NCI-H748 (cell line): Measurements from ENCODE around the gene C4orf17.
"Not testable (repeated sequence)": the region's sequence is repeated elsewhere in the genome, so short reads cannot be mapped to it uniquely, and the experiment has no call there.

Experiments used
- DNase-seq: peaks from one replicate; lab custom pipeline; 2025; ENCODE audit not compliant: unreplicated experiment; lab: John Stamatoyannopoulos, UW

C4orf17 gene

DNA sequence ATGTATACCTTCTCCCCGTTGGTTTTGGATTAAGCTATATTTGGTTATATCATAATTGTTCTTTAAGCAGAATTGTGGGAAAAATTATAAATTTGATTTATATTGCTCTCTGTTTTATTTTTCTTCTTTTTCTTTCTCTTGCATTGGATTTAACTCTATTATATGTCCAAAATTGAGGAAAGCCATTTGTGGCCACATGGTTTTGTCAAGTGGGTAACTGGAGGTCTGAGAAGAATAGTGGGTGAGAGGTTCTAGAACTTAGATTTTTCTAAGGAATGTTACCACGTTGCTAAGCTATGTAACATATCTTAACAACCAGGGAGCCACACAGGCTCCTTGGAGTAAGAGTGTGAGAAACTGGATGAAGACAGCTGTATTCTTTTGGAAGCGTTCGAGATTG is at the start of gene C4orf17:
Gene C4orf17 (plus strand): TSS at position 301 of the 400 bp plus-strand sequence. CDS start 2,061 bp downstream, outside the sequence.
- no peak for DNase-seq

DNA sequence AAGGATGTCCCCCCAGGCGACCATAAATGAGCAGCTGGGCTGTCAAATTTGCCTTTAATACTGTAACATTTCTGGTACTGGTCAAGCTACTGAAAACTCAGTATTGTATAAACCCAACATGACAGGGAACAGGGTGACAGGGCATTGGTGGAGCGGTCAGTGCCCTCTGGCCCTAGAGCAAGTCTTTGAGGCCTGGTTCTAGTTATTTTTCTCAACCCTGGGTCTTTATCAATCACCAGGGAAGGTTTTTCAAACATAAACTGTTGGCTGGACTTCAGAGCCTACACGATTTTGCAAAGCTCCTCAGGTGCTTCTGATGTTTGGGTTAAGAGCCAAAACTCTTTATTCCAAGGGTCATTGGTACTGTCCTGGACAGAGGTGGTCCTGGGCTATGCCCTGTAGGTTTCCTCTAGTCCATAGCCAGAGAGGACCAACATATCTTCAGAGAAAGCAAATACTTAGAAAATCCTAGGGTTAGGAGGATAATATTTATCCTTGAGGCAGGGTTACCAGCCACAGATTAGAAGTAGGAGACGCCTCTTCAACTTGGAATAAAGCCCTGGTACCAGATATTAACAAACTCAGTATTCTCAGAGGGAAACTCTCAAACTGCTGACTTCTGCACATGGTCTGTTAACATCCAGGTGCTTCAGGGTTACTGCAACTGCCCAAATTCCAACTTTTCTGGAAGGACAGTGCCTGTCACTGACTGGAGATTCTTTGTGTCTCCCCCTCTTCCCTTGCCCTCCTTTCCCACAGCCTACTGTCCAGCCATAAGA is 49.0 kb upstream of the C4orf17 start:
- no peak for DNase-seq

DNA sequence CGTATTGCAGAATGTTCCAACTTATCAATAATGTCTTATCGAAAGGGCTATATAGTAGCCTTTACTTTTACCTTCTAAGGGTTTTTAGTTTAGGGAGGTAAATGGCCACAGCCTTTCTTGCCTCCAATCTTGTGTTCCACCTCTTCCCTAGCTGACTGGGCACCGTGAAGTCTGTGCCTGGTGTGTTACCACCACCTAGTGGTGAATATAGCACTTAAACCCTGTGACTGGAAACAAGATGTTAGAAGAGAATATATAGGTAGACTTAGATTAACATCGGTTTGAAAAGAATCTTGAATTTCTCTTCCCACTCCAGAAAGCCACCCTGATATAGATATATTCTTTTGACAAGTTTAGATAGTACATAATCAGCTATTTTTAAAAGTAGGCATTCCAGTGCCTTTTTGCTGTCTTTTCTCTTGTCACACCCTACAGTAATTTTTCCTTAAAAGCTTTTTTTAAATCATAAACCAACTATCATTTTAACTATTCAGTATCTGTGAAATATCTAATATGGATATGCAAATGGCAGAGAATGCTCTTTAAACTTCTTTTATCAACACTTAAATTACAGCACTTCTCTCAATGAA is 47.9 kb upstream of the C4orf17 start:
- peak; percentile 52 for DNase-seq

DNA sequence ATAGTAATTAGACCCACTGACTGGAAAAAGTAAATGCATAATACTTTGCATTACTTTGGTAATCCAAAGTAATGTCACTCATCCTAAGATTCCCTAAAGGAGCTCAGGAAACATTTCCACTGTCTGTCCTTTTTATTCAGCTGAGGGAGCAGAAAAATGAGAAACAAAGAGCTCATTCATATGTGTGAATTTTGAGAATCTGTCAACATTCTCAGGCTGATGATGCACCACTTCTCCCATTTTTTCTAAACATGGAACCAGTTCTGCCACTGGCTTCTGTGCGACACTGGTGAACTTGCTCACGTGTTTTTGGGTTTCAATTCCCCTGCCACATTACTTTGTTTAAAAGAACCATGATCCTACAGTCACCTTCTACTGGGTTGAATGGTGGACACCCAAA is 47.3 kb upstream of the C4orf17 start:
- no peak for DNase-seq

DNA sequence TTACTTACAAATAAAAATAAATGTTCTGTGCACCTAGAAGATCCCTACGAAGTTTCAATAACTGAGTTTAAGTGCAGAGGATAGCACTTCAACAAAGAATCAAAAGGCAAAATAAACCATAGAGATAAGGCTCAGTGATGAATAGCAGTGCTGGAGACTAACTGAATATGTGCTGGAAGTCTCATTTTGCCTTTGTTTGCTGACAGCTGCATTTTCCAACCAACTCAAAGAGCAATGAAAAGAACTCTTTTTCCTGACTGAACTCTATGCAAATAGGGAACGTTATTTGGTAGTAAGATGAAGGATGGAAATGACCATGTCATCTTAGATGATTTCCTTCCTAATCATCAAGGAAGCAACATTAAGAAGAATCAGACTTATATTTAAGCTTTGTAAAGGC is 42.9 kb upstream of the C4orf17 start:
- no peak for DNase-seq

DNA sequence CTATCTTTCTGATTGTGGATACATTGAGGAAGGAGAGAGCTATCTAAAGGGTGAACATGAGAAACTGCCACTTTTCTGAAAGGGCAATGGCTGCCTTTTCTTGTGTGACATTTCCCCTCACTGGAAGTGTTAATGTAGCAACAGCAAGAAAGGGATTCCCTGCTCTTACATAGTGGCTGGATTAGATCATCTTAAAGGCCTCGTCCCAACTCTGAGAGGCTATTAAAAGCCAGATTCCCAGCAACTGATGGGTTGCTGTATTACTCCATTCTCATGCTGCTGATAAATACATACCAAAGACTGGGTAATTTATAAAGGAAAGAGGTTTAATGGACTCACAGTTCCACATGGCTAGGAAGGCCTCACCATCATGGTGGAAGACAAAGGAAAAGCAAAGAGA is 41.9 kb upstream of the C4orf17 start:
- no peak for DNase-seq

DNA sequence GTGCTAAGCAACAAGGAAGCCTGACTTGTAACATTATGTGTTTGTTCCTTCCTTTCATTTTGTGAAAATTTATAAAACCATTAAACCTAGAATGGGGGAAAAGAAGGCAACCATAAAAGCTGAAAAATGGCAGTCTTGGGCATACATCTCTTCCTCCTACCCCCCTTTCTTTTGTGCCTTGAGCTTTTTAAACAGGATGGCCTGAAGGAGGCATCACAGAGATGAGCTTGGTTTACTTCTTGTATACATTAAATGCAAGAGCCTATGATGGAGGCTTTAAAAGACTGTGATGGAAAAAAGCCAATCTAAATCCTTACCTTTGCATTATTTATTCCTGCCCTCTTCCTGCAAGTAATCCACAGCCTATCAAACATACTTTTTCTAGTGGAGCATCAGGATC is 39.5 kb upstream of the C4orf17 start:
- DNase-seq, result no peak

DNA sequence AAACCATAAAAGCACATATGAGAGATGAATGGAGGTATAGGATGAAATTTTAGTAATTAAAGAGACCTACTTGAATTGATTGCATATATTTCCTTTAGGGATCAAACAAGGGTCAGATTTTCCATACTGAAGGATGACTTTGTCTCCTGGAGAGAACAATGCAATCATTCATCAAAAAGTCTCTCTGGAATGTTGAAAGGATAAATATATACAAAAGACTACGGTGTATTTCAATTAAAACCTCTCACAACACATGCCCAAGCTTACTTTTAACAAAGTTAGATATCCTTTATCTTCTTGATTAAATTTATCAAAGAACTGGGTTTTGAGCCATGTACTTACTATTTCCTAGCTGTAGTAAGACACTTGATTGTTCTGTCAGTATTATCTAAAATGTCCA is 38.9 kb upstream of the C4orf17 start:
- DNase-seq, result no peak

DNA sequence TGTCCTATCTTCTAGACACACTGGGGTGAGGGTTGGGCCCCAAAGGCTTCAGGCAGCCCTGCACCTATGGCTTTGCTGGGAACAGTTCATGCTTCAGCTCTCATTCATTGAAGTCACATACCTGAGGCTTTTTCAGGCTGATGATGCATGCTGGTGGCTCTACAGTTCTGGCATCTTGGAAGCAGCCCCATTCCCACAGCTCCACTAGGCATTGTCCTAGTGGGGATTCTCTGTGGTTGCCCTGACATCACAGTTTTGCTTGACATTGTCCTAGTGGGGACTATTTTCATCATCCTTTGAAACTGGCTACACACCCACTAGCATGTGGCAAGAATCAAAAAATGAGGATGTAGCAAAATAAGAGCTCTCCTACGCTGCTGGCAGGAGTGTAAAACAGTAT is 37.7 kb upstream of the C4orf17 start:
- no peak for DNase-seq

DNA sequence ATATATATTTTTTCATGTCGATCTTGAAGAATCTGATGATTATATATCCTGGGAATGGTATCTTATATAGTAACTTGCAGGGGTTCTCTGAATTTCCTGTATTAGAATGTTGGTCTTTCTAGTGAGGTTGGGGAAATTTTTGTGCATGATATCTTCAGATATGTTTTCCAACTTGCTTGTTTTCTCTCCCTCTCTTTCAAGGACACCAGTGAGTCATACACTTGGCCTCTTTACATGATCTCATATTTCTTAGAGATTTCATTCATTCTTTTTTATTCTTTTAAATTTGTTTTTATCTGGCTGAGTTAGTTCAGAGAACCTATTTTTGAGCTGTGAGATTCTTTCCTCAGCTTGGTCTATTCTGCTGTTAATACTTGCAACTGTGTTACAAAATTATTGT is 27.2 kb upstream of the C4orf17 start:
- no peak for DNase-seq

DNA sequence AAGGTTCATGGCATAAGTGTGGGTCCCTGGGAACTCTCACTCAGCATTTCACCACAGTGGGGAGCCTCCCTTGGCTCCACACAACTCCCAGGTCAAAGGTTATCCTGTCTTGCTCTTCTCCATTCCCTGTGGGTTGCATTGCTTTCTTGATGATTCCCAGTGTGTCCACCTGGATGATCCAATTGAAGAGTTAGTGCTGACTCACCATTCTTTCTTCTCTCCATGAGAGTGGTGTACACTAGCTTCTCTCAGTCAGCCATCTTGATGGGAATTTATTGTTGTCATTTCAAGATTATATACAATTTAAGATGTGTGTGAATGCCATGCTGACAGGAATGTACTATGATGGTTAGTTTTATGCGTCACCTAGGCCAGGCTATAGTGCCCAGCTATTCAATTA is 25.6 kb upstream of the C4orf17 start:
- DNase-seq, result no peak

DNA sequence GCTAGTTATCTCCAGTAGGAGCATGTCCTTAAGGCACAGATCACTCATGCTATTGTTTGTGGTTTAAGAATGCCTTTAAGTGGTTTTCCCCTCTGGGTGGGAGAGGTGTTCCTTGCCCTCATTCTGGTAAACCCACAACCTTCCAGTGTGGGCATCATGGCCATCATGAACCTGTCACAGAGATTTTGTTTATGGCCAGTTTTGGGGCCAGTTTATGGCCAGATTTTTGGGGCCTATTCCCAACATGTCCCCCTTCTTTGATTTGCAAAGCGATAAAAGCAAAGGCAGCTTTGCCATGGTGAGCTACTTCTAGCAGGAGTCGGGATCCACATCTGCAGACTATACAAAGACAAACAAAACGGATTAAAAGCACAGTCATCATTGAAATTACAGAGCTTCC is 24.2 kb upstream of the C4orf17 start:
- not testable (repeated sequence) for DNase-seq

DNA sequence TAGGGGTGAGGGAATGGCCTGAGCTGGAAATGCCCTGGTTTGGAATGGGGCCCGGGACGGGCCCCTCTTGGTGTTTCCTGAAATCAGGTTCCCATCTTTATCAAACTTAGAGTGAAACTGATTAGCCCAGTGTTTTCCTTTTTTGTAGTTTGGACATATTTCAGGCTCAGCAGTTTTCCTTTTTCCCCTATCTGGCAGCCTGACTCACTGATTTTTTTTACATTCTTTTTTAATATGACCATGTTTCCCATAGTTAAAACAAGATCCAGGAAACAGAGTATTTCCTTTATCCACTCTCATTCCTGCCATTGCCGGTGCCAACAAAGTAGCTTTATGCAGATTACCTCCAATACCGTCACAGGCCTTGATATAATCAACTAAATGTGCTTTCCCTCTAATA is 20.5 kb upstream of the C4orf17 start:
- DNase-seq, result no peak

DNA sequence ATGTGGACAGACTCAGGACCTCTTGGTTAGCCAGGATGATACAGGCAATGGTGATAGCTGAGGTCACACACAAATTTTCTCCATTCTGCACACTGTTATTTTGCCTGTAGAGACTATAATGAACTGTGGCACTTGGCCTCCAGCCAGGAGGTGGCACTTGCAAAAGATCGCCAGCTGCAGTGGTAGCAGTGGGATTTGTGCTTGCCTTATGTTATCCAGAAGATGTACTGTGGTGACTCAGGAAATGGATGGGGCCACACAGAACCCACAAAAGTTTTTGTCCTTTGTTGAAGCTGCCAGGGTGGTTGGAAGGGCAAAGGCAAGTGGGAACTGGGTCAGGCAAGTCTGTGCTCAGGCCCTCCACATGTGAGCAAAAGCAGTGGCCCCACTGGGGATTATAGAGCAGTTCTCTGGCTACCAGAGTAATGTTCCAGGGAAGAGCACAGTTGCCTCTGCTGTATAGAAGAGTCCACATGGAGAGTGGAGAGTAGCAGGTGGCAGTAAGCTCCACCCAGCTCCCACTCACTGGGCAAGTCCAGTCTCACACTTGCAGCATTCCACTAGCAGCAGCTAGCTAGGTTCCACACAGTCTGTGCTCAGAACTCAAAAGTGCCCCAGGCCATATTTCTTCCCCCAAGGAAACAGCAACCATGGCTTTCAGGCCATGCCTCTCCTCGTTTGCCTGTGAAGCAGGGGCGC is 5.9 kb upstream of the C4orf17 start:
- peak; percentile 23 for DNase-seq

DNA sequence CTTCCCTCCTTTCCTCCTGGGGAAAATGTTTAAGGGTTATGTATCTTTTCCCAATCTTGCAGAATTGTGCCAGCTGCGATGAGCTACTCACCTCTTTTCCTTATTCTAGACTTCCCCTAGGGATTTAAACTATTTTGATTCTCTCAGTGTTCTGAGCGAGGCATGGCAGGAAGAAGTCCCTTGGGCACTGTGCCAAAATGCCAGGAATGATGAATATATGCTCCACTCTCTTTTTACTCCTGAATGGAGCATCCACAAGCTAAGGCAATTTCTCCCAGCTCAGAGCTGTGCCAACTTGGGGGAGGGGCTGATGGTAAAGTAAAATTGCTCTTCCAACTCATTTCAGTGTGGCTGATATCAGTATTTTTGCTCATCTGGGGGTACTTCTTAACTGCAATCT is 4.0 kb upstream of the C4orf17 start:
- DNase-seq, result peak; percentile 12

DNA sequence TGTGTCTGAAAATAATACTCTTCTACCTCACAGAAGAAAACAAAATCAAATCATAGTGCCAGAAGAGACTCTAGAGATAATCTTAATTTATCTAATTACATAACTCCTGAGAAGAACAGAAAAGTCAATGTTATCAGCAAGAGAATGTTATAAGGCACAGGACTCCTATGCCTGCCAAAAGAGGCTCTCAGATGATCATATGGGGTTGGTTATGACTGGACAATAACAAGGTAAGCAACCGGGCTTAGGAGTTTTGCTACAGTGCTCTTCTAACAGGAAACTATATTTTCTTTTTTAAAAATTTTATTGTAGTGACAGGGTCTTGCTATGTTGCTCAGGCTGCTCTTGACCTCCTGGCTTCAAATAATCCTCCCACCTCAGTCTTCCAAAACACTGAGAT is 3.5 kb upstream of the C4orf17 start:
- DNase-seq, result no peak

DNA sequence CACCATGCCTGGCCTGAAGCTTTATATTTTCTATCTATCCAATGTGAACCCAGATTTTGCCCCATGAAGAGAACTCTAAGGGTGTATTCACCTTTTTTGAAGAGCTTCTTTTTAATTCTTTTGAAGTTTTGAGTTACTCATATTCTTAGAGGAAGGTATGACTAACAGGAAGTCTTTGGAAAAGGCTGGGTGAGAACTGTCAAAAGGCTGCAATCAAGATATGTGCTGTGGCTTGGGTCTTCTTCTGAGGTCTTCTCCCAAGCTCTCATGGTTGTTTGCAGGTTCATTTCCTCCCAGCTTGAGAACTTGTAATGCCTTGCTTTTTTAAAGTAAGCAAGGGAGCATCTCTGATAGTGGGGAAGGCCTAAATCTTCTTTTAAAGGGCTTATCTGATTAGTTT is 3.1 kb upstream of the C4orf17 start:
- DNase-seq, result no peak

DNA sequence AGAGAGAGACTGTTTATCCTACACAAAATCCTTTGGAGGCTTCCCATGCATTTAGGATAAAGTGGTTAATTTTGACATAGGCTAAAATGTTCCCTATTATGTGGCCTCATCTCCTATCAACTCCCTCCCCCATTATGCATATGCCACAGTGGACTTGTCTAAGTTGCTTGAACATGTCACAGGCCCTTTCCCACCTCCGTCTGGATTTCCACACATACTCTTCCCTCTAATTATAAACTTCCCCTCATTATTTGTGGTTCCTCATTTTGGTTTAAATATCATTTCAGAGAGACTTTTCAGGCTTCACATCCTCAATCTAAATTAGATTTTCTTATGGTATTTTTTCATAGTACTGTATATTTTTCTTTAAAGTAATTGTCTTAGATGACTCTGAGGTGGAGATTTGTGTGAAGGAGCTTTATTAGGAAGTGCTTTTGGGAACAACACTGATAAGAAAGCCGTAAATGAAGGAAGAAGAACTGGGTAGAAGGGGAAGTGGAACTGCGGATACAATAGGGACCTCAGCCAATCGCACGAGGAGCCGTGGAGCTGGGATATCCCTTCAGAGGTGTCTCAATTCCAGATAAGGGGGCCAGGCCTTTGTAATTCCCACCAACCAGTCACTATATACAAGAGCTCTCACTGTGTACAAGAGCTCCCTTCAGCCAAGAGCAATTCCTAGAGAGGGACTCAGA is 7.9 kb downstream of the C4orf17 start:
- no peak for DNase-seq

DNA sequence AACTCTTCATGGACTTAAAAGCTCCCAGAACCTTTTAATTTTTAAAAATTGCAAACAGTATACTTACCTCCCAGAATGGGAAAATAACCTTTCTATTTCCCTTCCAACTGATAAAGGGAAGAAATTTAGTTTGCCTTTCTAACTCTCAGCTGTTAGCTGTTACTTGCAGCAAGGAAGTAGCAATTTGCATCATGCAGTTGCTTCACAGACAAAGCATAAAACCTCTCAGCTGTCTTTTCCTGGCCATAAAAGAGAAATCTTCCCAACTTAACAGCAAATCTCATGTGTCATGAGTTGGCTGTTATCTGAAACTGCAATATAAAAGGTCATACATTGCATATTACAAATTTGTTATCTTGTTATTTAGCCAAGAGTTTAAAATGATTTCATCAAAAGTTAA is 18.4 kb downstream of the C4orf17 start:
- DNase-seq, result no peak

DNA sequence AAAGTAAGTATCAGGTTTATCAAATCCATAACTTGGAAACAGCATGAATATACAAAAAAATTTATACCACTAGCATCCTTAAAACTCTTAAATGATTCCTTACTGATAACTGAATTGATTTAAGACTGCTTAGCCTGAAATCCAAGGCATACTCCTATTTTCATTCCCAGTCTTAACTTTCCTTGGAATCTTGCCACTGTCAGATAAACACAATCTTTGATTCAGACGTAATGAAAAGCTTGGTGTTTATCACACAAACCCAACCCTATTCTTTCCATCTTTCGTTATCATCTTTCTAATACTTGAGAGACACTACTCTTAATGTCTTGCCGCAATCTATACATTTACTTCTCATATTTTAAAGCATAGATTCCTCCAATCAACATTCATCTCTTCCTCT is 19.1 kb downstream of the C4orf17 start:
- no peak for DNase-seq

DNA sequence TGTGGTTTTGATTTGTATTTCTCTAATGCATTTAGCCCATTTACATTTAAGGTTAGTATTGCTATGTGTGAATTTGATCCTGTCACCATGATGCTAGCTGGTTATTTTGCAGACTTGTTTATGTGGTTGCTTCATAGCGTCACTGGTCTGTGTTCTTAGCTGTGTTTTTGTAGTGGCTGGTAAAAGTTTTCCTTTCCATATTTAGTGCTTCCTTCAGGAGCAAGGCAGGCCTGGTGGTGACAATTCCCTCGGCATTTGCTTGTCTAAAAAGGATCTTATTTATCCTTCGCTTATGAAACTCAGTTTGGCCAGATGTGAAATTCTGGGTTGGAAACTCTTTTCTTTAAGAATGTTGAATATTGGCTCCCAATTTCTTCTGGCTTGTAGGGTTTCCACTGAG is 23.9 kb downstream of the C4orf17 start:
- DNase-seq, result not testable (repeated sequence)

DNA sequence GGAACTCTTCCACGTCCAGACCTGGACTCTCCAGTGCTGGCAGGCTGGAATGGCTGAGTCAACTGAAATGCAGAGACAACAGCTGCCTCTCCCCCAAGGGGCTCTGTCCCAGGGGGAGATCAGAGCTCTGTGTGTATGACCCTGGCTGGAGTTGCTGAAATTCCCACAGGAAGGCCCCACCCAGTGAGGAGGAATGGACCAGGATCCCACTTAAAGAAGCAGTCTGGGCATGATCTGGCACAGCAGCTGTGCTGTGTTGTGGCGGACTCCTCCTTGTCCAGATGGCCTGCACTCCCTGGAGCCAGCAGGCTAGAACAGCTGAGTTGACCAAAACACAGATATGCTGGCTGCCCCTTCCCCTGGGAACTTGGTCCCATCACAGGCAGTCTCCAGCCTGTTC is 25.4 kb downstream of the C4orf17 start:
- DNase-seq, result peak; percentile 42
